HuH-7 (cell line): ENCODE results near the gene FRMD5.

Source experiments
- DNase-seq: peaks from one replicate; pipeline ENCODE4 v3.0.0; 2011; ENCODE audit warnings: low spot score

The FRMD5 gene

GRCh38 chr15:43974852-43975251 is 220.2 kb downstream of the FRMD5 start:
- no peak for DNase-seq

GRCh38 chr15:43969802-43970375 is 225.2 kb downstream of the FRMD5 start:
- DNase-seq = no peak

GRCh38 chr15:43968551-43968950 is 226.5 kb downstream of the FRMD5 start:
- DNase-seq = no peak

DNA sequence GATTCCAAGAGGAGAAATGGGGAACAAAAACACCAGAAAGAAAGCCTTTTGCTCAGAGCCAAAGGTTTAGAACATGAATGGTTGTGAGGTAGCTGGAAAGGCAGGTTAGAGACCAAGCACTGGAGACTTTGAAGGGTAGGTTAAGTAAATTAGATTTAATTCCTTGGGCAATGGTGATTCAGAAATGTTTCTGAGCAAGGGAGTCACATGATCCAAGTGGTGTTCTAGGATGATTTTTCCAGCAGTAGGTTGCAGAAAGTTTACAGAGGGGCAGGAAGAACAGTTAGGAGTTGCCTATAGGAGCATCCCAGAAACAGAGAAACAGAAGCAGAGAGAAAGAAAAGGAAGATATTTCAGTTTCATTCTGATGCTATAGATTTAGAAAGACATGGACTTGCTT is 228.4 kb downstream of the FRMD5 start:
- no peak for DNase-seq

DNA sequence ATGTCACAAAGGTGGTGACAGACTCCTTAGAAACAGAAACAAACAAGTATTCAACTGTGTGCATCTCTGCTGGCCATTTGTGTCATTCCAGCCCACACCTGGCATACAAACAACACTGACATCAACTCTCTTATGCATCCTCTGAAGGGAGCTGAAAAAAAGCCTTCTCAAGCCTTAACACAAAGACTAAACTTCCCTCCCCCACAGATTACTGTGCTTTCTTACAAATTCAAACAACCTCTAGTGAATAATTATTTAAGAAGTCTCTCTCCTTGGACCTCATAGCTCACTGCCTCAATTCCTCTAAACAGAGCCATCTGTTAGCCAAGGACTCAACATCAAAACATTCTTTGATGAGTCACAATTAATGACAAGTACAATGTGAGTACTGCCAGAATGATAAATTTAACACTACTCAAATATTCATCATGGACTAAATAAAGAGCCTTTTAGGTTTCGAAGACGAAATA is 236.2 kb downstream of the FRMD5 start:
- no peak for DNase-seq

DNA sequence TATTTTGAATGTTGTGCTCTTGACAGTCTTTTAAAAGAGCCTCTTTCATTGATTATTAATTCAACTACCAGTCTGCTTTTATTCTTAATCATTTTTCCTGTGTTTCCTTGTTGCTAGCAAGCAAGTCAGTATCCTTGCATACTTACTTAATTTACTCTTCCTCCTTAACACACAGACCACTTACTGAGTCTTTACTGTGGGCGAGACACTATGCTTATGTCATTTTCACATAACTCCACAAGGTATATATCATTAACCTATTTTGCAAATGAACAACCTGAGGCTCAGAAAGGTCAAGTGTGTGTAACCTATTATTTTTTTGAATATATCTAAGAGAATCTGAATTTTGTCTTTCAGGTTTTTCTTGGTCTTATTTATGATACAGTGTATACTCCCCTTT is 237.3 kb downstream of the FRMD5 start:
- no peak for DNase-seq

DNA sequence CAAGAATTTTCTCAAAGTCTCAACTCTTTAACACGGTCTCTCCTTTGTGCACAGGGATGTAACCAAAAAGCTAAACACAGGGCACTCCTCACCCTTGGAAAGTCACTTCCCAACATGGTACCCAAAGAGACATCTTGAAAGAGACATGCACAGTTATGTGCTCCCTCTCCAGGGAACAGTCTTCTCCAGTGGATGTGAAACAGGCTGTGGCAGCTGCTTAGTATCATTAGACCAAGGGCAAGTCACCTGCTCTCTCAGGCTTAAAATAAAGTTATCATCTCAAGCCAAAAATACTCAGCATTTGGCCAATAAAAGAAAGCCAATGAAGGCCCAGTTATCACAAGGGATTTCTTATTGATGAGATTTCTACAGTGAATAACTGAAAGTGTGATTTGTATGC is 239.9 kb downstream of the FRMD5 start:
- DNase-seq = no peak

- no peak for DNase-seq
These were observed 240.9 kb downstream of the FRMD5 start for GRCh38 chr15:43954181-43954621.

GRCh38 chr15:43953402-43953801 is 241.7 kb downstream of the FRMD5 start:
- no peak for DNase-seq

GRCh38 chr15:43950531-43950930 is 244.5 kb downstream of the FRMD5 start:
- DNase-seq = no peak

DNA sequence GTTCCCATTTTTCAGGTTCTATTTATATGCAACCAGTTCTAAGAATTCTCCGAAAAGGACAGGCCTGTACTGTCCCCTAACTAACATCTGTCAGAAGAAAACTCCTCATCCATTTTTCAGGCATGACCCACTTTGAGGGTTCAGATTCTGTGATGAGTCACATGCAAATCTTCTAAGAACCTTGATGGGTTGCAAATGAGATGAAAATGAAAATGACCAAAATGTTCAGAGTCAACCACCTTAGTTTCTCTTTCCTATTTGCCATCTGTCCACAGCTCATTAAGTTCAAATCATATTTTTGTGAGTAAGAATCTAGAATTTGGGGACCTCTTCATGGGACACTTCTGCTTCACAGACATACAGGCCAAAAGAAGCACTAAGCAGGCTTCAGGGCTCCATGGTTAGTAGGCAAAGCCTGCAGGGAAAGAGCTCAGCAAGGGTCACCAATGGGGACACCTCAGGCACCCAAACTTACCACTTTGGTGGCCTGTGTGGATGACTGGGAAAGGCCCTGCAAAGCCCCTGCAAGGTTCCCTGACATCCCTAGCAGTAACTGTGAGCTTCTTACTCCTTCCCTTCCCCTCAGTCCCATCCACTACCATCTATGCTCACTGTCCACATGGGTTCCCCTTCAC is 246.3 kb downstream of the FRMD5 start:
- DNase-seq = no peak

GRCh38 chr15:43943511-43943910 is 251.6 kb downstream of the FRMD5 start:
- DNase-seq = no peak

GRCh38 chr15:43942194-43942593 is 252.9 kb downstream of the FRMD5 start:
- no peak for DNase-seq

DNA sequence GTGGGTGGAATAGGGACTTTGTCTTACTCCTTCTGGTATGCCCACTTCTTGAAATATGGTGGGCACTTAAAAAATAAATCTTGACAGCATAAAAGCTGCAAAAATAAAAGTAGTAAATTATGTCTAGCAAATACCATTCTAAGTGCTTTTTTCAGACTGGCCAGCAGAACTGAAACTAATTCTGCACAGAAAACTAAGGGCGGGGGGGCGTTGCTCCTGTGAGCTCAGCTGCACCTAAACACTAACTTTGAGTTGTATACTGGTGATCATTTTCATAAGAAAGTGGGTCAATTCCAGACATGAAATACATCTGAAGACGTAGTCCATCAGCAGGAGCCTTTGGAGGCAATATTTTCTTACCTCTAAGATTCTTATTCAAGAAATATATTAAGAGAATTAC is 253.5 kb downstream of the FRMD5 start:
- DNase-seq = no peak

GRCh38 chr15:43941071-43941470 is 254.0 kb downstream of the FRMD5 start:
- no peak for DNase-seq

- DNase-seq = no peak
These were observed 256.0 kb downstream of the FRMD5 start for GRCh38 chr15:43939070-43939469.

DNA sequence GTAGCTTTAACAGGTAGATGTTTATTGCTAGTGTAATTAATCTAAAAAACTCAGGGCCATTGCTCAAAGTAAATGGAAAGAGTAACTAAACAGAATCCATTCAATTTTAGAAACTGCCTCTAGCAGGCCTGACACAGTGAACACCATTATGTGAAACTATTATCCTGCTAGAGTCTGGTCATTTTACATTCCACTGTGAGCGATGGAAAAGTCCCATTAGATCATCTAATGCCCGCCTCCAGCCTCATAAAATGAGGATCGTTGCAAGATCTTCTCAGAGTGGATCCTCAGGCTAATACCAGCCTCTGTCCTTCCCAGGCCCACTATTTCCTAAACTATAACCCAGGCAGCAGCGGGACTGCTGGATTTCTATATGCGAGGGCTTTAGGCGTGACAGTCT is 260.6 kb downstream of the FRMD5 start:
- DNase-seq = no peak

GRCh38 chr15:43932907-43933306 is 262.2 kb downstream of the FRMD5 start:
- DNase-seq = no peak

DNA sequence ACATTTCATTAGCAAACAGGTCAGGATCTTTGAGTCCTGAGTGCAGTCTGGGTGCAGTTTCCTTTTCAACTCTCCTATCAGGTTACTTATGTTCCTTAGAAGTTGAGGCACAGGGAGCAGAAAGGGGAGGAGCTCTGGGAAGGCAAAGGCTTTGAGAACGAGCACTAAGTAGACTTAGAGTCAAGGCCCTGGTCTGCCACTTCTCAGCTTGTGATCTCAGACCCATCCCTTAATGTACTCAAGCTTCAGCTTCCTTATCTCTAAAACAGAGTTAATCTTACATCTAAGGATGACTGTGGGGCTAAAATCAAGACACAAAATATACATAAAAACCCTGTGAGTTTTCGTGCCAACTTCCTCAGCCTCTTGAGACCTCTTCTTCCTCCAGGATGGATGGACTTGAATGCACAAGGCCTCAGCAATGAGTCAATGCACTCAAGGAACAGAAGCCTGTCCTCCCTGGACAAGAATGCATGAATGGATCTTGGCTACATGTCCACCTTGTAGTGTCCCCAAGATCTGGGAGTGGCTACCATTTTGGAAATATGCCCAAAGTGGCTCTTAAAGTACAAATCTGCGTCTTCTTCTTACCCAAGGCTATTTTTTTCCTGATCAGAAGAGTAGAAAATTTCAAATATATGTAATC is 263.2 kb downstream of the FRMD5 start:
- DNase-seq = no peak

GRCh38 chr15:43931119-43931518 is 264.0 kb downstream of the FRMD5 start:
- DNase-seq = no peak

DNA sequence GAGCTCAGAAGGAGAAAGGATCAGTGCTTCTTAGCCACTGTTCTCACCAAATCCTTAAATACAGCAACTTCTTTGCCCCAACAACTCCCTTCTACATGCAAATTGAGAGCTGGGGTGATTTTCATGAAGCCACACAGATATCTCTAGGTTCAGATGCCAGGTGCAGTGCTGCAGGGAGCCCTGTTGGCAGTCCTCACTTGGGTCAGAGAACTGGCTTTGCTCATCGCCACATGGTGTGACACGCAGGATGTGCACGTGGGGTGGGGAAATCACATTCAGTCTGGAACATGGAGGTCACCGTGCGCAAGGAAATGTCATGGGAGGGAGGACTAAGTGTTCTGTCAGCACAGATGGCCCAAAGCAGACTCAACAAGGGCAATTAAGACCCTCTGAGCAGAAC is 264.5 kb downstream of the FRMD5 start:
- DNase-seq = no peak

DNA sequence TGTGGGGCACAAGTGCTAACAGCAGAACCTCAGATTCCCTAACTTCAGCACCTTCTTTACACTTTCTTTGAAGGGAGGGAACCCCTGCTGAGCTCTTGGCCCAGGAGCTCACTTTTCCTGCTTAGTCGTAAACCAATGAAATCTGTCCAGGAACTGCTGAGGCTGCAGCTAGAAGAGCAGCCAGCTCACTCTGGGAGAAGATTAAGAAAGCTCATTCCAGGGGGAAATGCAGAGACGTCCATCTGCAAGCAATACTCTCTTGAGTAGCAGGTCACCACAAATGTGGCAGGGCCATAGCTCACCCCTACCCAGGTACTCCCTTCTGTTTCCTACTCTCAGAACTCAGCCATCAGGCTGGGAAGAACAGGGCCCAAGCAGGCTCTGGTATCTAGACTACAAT is 265.0 kb downstream of the FRMD5 start:
- DNase-seq = no peak

GRCh38 chr15:43928152-43928551 is 266.9 kb downstream of the FRMD5 start:
- DNase-seq = no peak

DNA sequence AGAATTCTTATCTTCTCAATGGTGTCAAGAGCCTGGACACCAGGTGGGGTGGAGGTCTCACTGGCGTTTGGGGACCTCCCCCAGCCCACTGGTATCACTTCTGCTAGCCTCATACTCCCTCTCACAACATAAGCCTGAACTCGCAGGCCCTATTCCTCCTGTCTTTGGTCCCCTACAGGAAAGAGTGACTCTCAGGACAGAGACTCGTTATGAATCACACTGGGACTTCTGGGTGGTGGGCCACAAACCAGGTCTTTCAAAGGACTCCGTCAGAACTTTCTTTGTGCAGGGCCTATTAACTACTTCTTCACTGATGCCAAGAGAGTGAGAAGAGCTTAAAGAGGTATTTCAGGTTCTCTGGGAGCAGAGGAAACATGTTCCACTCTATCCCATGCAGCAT is 267.9 kb downstream of the FRMD5 start:
- no peak for DNase-seq
